Keratinocyte (primary cell): ENCODE results near the gene CYSTM1. TPM values are rescaled to one million over a fixed set of nuclear protein-coding genes. Genes with fewer than 3 reads are reported as not detected.

Experiments used
- DNase-seq: peaks from one replicate; pipeline ENCODE4 v3.0.0-alpha.2; 2011; ENCODE audit warnings: low read depth, missing footprints, low spot score
- FAIRE-seq: peaks from 2 replicates; lab custom pipeline; 2011; peaks lifted over from hg19 to GRCh38; lab: Jason Lieb, UNC
- H2AFZ ChIP-seq: 2 replicates; pipeline ENCODE4 v1.6.0; 2012; ENCODE audit warnings: low read length, control low read depth, inconsistent platforms; ENCODE audit not compliant: control insufficient read depth
- H3K27ac ChIP-seq: 2 replicates; pipeline ENCODE4 v1.5.1; 2011; ENCODE audit warnings: low read length; ENCODE audit not compliant: control insufficient read depth, insufficient read depth
- H3K27me3 ChIP-seq: 3 replicates; pipeline ENCODE4 v1.6.0; 2011; ENCODE audit warnings: low read length; ENCODE audit not compliant: control insufficient read depth, insufficient read depth; ENCODE audit errors: extremely low read depth
- H3K36me3 ChIP-seq, 2 experiments: 2 replicates in 1 of 2; 3 replicates in 1 of 2; pipeline ENCODE4 v1.5.1; 2011; ENCODE audit warnings: low read length in 2 of 2, mild to moderate bottlenecking in 1 of 2; ENCODE audit not compliant: control insufficient read depth in 2 of 2, insufficient read depth in 2 of 2; ENCODE audit errors: extremely low read depth in 1 of 2
- H3K4me1 ChIP-seq: 3 replicates; pipeline ENCODE4 v1.5.1; 2011; ENCODE audit warnings: low read length; ENCODE audit not compliant: control insufficient read depth, insufficient read depth; ENCODE audit errors: extremely low read depth
- H3K4me2 ChIP-seq: 3 replicates; pipeline ENCODE4 v1.6.0; 2011; ENCODE audit warnings: low read depth, low read length; ENCODE audit not compliant: control insufficient read depth, insufficient read depth; ENCODE audit errors: extremely low read depth
- H3K4me3 ChIP-seq, 3 experiments: fragments of 200-600 bp in 1 of 3; sonication (generic) in 1 of 3; 2 replicates in 2 of 3; 3 replicates in 1 of 3; pipeline ENCODE4 v1.5.1; 2011 to 2016; ENCODE audit warnings: low read length in 3 of 3, mild to moderate bottlenecking in 3 of 3, control low read depth in 2 of 3, inconsistent platforms in 1 of 3, low read depth in 1 of 3, mixed read lengths in 1 of 3, mixed run types in 1 of 3, moderate library complexity in 1 of 3; ENCODE audit not compliant: control insufficient read depth in 2 of 3, insufficient read depth in 2 of 3; ENCODE audit errors: extremely low read depth in 1 of 3
- H3K79me2 ChIP-seq: 2 replicates; pipeline ENCODE4 v1.6.0; 2012; ENCODE audit warnings: low read length; ENCODE audit not compliant: control insufficient read depth, insufficient read depth
- H3K9ac ChIP-seq: 3 replicates; pipeline ENCODE4 v1.6.0; 2011; ENCODE audit warnings: low read length; ENCODE audit not compliant: control insufficient read depth, insufficient read depth; ENCODE audit errors: extremely low read depth
- H3K9me1 ChIP-seq: 3 replicates; pipeline ENCODE4 v1.6.0; 2011; ENCODE audit warnings: low read length; ENCODE audit not compliant: control insufficient read depth, insufficient read depth; ENCODE audit errors: extremely low read depth
- H3K9me3 ChIP-seq: 2 replicates; pipeline ENCODE4 v1.5.1; 2012; ENCODE audit warnings: low read depth, low read length; ENCODE audit not compliant: control insufficient read depth
- H4K20me1 ChIP-seq: 3 replicates; pipeline ENCODE4 v1.6.0; 2011; ENCODE audit warnings: low read length; ENCODE audit not compliant: control insufficient read depth, insufficient read depth; ENCODE audit errors: extremely low read depth
- EZH2 ChIP-seq: IDR thresholded peaks from one replicate; pipeline ENCODE4 v1.6.1; 2012; ENCODE audit warnings: inconsistent platforms, mild to moderate bottlenecking, low read length, moderate library complexity
- dilution Hi-C: fragments of 300-500 bp; cut with MboI; formaldehyde crosslinking; loops from one replicate; pipeline ENCODE4 v1.7.0; 2020; ENCODE audit warnings: low sequenced_read_pairs; ENCODE audit not compliant: extremely low pct_ligation_motif_present
- polyA plus RNA-seq, 5 experiments: library from polyadenylated mRNA; depleted of rRNA in 3 of 5; stranded (reverse) in 3 of 5; stranded (forward) in 1 of 5; unstranded in 1 of 5; fragments of >200 nt; gene quantifications; 1 replicate in 1 of 5; 2 replicates in 3 of 5; 3 replicates in 1 of 5; pipeline versions ENCODE4 v1.2.1 to v1.2.3, GENCODE V29; 2011 to 2012; ENCODE audit warnings: missing spikeins in 2 of 5, low read depth in 1 of 5, low replicate concordance in 1 of 5
- TF ChIP-seq, protein P1 (sequence below), 3 experiments: IDR thresholded peaks in 1 of 3; conservative IDR thresholded peaks in 1 of 3; optimal IDR thresholded peaks in 1 of 3; 2 replicates in 2 of 3; 3 replicates in 1 of 3; pipeline versions ENCODE3 to v1.5.1; 2011; ENCODE audit warnings: low read length in 3 of 3, mild to moderate bottlenecking in 3 of 3, moderate library complexity in 2 of 3, control low read depth in 1 of 3, inconsistent platforms in 1 of 3; ENCODE audit not compliant: insufficient read depth in 2 of 3; ENCODE audit errors: extremely low read depth in 1 of 3

Gene CYSTM1
- polyA plus RNA-seq, 1 donor (not counting 4 experiments of a cell fraction or from before 2014, with no cell fraction given) = 34.3 TPM

DNA sequence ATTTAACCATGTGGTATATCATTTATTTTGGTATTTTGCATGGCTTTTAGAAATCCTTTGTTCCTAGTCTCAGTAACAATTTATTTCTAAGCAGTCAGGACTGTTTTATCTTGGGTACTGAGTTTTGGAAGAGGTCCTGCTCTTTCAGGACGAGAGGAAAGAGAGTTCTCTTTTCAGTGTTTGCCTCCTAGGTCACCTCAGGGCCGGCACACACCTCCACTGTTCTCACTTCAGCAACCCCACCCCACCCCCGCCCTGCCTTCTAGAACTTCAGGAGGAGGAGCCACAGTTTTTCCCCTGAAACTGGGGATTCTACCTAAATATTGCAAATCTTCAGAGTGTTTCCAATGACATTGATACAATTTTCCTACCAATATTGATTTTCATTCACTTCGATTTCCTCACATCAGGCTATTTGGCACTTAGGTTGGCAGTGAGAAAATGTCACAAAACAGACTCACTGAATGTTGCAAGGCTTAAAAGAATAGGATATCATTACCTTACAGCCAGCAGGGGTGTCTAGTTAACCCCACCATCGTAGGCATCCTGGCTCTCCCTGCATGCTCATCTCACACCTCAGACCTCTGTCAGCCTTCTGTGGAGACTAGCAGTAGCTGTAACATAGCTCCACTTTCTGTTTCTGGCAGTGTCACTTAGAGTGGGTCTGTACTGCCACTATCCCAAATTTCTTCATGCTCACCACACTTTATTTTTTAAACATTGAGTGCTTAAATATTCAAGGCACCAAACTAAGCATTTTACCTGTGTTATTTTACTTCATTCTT lies 43.8 kb upstream of the CYSTM1 start:
- no peaks in the 10 kb centered on the region for H3K27me3 ChIP-seq
- no peak overlapping the region for H3K9ac ChIP-seq
- H3K36me3 ChIP-seq = no peaks in the 10 kb centered on the region
- dilution Hi-C loops = no loop called here
- H3K9me3 ChIP-seq = no peaks in the 10 kb centered on the region
- DNase-seq (no peak), FAIRE-seq (no peak)
- peaks cover 4% of the 10 kb centered on the region for H3K79me2 ChIP-seq
- H3K4me2 ChIP-seq = peak overlapping the region; percentile 82
- H3K4me1 ChIP-seq = peaks cover 18% of the 10 kb centered on the region
- TF ChIP-seq EZH2 = no peak
- TF ChIP-seq, protein P1, sequence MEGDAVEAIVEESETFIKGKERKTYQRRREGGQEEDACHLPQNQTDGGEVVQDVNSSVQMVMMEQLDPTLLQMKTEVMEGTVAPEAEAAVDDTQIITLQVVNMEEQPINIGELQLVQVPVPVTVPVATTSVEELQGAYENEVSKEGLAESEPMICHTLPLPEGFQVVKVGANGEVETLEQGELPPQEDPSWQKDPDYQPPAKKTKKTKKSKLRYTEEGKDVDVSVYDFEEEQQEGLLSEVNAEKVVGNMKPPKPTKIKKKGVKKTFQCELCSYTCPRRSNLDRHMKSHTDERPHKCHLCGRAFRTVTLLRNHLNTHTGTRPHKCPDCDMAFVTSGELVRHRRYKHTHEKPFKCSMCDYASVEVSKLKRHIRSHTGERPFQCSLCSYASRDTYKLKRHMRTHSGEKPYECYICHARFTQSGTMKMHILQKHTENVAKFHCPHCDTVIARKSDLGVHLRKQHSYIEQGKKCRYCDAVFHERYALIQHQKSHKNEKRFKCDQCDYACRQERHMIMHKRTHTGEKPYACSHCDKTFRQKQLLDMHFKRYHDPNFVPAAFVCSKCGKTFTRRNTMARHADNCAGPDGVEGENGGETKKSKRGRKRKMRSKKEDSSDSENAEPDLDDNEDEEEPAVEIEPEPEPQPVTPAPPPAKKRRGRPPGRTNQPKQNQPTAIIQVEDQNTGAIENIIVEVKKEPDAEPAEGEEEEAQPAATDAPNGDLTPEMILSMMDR (optimal IDR thresholded peaks at IDR 0.05 in 1 of 3, IDR thresholded peaks at IDR 0.05 in 1 of 3, conservative IDR thresholded peaks at IDR 0.05 in 1 of 3; ENCODE audit: extremely low read depth in 1 of 3, insufficient read depth in 2 of 3, low read length in 3 of 3) = no peak
- H3K4me3 ChIP-seq = peak overlapping the region in 1 of 3 experiments; percentile 32
- H3K27ac ChIP-seq = no peak overlapping the region
- H3K9me1 ChIP-seq = no peaks in the 10 kb centered on the region
- H2AFZ ChIP-seq = peak overlapping the region; percentile 43
- no peaks in the 10 kb centered on the region for H4K20me1 ChIP-seq

DNA sequence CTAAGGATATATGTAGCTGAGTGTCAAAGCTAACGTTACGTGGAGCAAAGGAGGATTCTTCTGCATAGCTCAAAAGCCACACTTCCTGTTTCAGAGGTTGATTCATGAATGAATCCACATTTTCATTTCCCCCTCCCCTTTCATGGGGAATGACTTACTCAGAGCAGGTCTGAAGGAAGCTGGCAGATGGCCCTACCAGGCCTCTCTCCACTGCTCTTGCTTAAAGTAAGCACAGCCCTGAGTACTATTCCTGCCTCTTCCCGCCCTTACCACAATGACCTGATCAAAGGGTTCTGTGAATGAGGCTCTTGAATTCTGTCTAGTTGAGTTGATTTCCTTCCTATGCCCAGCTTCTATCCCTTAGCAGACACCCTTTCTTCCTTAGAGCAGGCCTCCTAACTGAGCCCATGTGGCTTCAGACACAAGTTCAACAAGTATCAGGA lies 43.0 kb upstream of the CYSTM1 start:
- H3K36me3 ChIP-seq = no peaks in the 10 kb centered on the region
- peak overlapping the region; percentile 80 for H2AFZ ChIP-seq
- peaks cover 3% of the 10 kb centered on the region for H3K79me2 ChIP-seq
- H3K9me1 ChIP-seq = no peaks in the 10 kb centered on the region
- DNase-seq (peak; percentile 36), FAIRE-seq (peak; percentile 100)
- dilution Hi-C loops = no loop called here
- no peaks in the 10 kb centered on the region for H4K20me1 ChIP-seq
- H3K9ac ChIP-seq = no peak overlapping the region
- H3K9me3 ChIP-seq = no peaks in the 10 kb centered on the region
- peaks cover 18% of the 10 kb centered on the region for H3K4me1 ChIP-seq
- peak overlapping the region; percentile 30 for H3K27ac ChIP-seq
- H3K27me3 ChIP-seq = no peaks in the 10 kb centered on the region
- TF ChIP-seq EZH2 = no peak
- TF ChIP-seq, protein P1 (optimal IDR thresholded peaks at IDR 0.05 in 1 of 3, IDR thresholded peaks at IDR 0.05 in 1 of 3, conservative IDR thresholded peaks at IDR 0.05 in 1 of 3; ENCODE audit: extremely low read depth in 1 of 3, insufficient read depth in 2 of 3, low read length in 3 of 3) = no peak
- H3K4me2 ChIP-seq = peak overlapping the region; percentile 82
- H3K4me3 ChIP-seq = peak overlapping the region in 1 of 3 experiments; percentile 32
